Tibial nerve (tissue), 4 donors: ENCODE results near the gene ARHGEF19. TPM values are rescaled to one million over a fixed set of nuclear protein-coding genes. Genes with fewer than 3 reads are reported as not detected.

Experiments used
- DNase-seq, 2 donors: peaks; one replicate each; pipeline ENCODE4 v3.0.0-alpha.2; 2019; ENCODE audit warnings: low spot score in 2 of 2
- H3K27ac ChIP-seq, 4 donors: fragments of 200-600 bp; sonication (generic) in 3 of 4; one replicate each; pipeline ENCODE4 v1.5.1; 2017 to 2019; ENCODE audit warnings: mild to moderate bottlenecking in 1 of 4
- H3K27me3 ChIP-seq, 2 donors: fragments of 200-600 bp; sonication (generic) in 1 of 2; one replicate each; pipeline versions ENCODE4 v1.5.1 to v1.6.0; 2017 to 2019
- H3K36me3 ChIP-seq, 3 donors: fragments of 200-600 bp; sonication (generic); one replicate each; pipeline ENCODE4 v1.5.1; 2018 to 2019
- H3K4me1 ChIP-seq, 4 donors: fragments of 200-600 bp; sonication (generic) in 3 of 4; one replicate each; pipeline ENCODE4 v1.5.1; 2017 to 2019
- H3K4me3 ChIP-seq, 4 donors: fragments of 200-600 bp; sonication (generic) in 3 of 4; one replicate each; pipeline ENCODE4 v1.5.1; 2017 to 2019; ENCODE audit warnings: mild to moderate bottlenecking in 1 of 4, moderate library complexity in 1 of 4
- H3K9me3 ChIP-seq, 4 donors: fragments of 200-600 bp; sonication (generic) in 3 of 4; one replicate each; pipeline ENCODE4 v1.5.1; 2017 to 2019
- CTCF ChIP-seq, 5 experiments: fragments of 200-600 bp in 3 of 5; fragments of 450-650 bp in 2 of 5; sonication (generic) in 3 of 5; IDR thresholded peaks; one replicate each; pipeline ENCODE4 v1.5.1; 2016 to 2019; ENCODE audit warnings: antibody characterized with exemption in 5 of 5, mild to moderate bottlenecking in 3 of 5, moderate library complexity in 2 of 5
- EP300 ChIP-seq, 2 donors: sonication (generic); formaldehyde crosslinking; IDR thresholded peaks; one replicate each; pipeline ENCODE4 v1.6.1; 2017; ENCODE audit warnings: antibody characterized with exemption in 2 of 2, mild to moderate bottlenecking in 1 of 2
- POLR2A ChIP-seq, 2 donors: fragments of 450-650 bp; IDR thresholded peaks; one replicate each; pipeline ENCODE4 v1.6.1; 2017; ENCODE audit warnings: antibody characterized with exemption in 2 of 2, mild to moderate bottlenecking in 2 of 2, moderate library complexity in 2 of 2
- WGBS, 2 donors: methylation state at CpG; one replicate each; pipeline ENCODE4 v1.1.5; 2018; 5-methylcytosine and 5-hydroxymethylcytosine counted together
- total RNA-seq, 4 donors: library from RNA; depleted of rRNA; stranded (reverse); fragments of >200 nt; gene quantifications; one replicate each; pipeline ENCODE4 v1.1.0, GENCODE V29; 2016

Gene ARHGEF19
- total RNA-seq, 4 donors from 2014 or later = 7.8 to 19.3 (median 11.1) TPM

- H3K27ac ChIP-seq = peak overlapping the region; percentile 85 to 97 (median 94)
- no peaks in the 10 kb centered on the region for H3K9me3 ChIP-seq
- peaks cover 3 to 58% (median 31%) of the 10 kb centered on the region in 4 donors for H3K4me1 ChIP-seq
- no peaks in the 10 kb centered on the region for H3K36me3 ChIP-seq
- 28 to 40% methylated on average over 16 of the region's 18 CpGs for WGBS, 2 donors
- peak; percentile 84 for DNase-seq
- TF ChIP-seq POLR2A (IDR thresholded peaks at IDR 0.05) = peak in 1 of 2 donors; percentile 35
- TF ChIP-seq CTCF (IDR thresholded peaks at IDR 0.05) = no peak
- peak; percentile 76 to 88 for TF ChIP-seq EP300 (IDR thresholded peaks at IDR 0.05)
- H3K4me3 ChIP-seq = no peak overlapping the region
- H3K27me3 ChIP-seq = no peaks in the 10 kb centered on the region
These were observed 30.3 kb downstream of the ARHGEF19 start for GRCh38 chr1:16181887-16182719.

GRCh38 chr1:16180291-16180824 lies 32.1 kb downstream of the ARHGEF19 start:
- H3K27ac ChIP-seq = peak overlapping the region in 2 of 4 donors; percentile 96 to 97

GRCh38 chr1:16178596-16179497 lies 33.6 kb downstream of the ARHGEF19 start:
- Histone ChIP-seq H3K4me3 (no peak overlapping the region), H3K9me3 (no peaks in the 10 kb centered on the region), H3K4me1 (peaks cover 7 to 83% (median 62%) of the 10 kb centered on the region in 4 donors), H3K27me3 (no peaks in the 10 kb centered on the region), H3K36me3 (no peaks in the 10 kb centered on the region), H3K27ac (peak overlapping the region in 1 of 4 donors; percentile 55)
- TF ChIP-seq CTCF (IDR thresholded peaks at IDR 0.05) (no peak), POLR2A (IDR thresholded peaks at IDR 0.05) (no peak), EP300 (IDR thresholded peaks at IDR 0.05) (no peak)
- no peak for DNase-seq
- 86 to 90% methylated on average over 19 of the region's 19 CpGs for WGBS, 2 donors

More at GRCh38 chr1:16180291-16180824, 32.1 kb downstream of the ARHGEF19 start:
- H3K9me3 ChIP-seq = no peaks in the 10 kb centered on the region
- no peak overlapping the region for H3K4me3 ChIP-seq
- WGBS, 2 donors = 78 to 79% methylated on average over 13 of the region's 13 CpGs
- no peaks in the 10 kb centered on the region for H3K36me3 ChIP-seq
- H3K4me1 ChIP-seq = peaks cover 3 to 76% (median 49%) of the 10 kb centered on the region in 4 donors
- no peaks in the 10 kb centered on the region for H3K27me3 ChIP-seq
- no peak for DNase-seq
- TF ChIP-seq POLR2A (IDR thresholded peaks at IDR 0.05) = no peak
- TF ChIP-seq EP300 (IDR thresholded peaks at IDR 0.05) = no peak
- no peak for TF ChIP-seq CTCF (IDR thresholded peaks at IDR 0.05)

- no peaks in the 10 kb centered on the region for H3K27me3 ChIP-seq
- no peak for DNase-seq
- no peaks in the 10 kb centered on the region for H3K36me3 ChIP-seq
- no peaks in the 10 kb centered on the region for H3K9me3 ChIP-seq
- TF ChIP-seq POLR2A (IDR thresholded peaks at IDR 0.05) (no peak), CTCF (IDR thresholded peaks at IDR 0.05) (no peak), EP300 (IDR thresholded peaks at IDR 0.05) (no peak)
- H3K4me1 ChIP-seq = peaks cover 6 to 74% (median 60%) of the 10 kb centered on the region in 4 donors
- 88 to 95% methylated on average over 4 of the region's 4 CpGs for whole genome bisulfite sequencing, 2 donors
- H3K27ac ChIP-seq = peak overlapping the region in 3 of 4 donors; percentile 76 to 98 (median 88)
- H3K4me3 ChIP-seq = no peak overlapping the region
These were observed 35.1 kb downstream of the ARHGEF19 start for GRCh38 chr1:16177306-16177705.
